Heart right ventricle (tissue), 16 donors: Measurements from ENCODE around the gene SLC25A21. TPM values are rescaled to one million over a fixed set of nuclear protein-coding genes. Genes with fewer than 3 reads are reported as not detected.
A peak's percentile ranks its signal among the peaks of the same experiment; 100 is the strongest.
"Not testable (repeated sequence)": the region's sequence is repeated elsewhere in the genome, so short reads cannot be mapped to it uniquely, and the experiment has no call there.

Source experiments
- ATAC-seq, 8 donors: fragments of 200-7000 bp; cut with Tn5 transposase; one replicate each; pipeline ENCODE4 v1.9.1; 2020; ENCODE audit warnings: mild to moderate bottlenecking in 8 of 8, moderate library complexity in 8 of 8, moderate number of reproducible peaks in 1 of 8
- DNase-seq, 2 donors: peaks; one replicate each; pipeline ENCODE4 v3.0.0-alpha.2; 2020
- H3K27ac ChIP-seq, 10 donors: fragments of 200-600 bp; sonication (generic) in 2 of 10; one replicate each; pipeline versions ENCODE4 v1.5.0 to v1.8.0; 2020 to 2022; ENCODE audit warnings: mild to moderate bottlenecking in 3 of 10
- H3K27me3 ChIP-seq, 7 donors: fragments of 200-600 bp; one replicate each; pipeline ENCODE4 v1.8.0; 2021 to 2022; ENCODE audit warnings: mild to moderate bottlenecking in 2 of 7
- H3K36me3 ChIP-seq, 9 donors: fragments of 200-600 bp; sonication (generic) in 1 of 9; one replicate each; pipeline versions ENCODE4 v1.5.0 to v1.8.0; 2020 to 2022; ENCODE audit warnings: mild to moderate bottlenecking in 2 of 9
- H3K4me1 ChIP-seq, 9 donors: fragments of 200-600 bp; sonication (generic) in 1 of 9; one replicate each; pipeline versions ENCODE4 v1.5.0 to v1.8.0; 2020 to 2022; ENCODE audit warnings: mild to moderate bottlenecking in 4 of 9
- H3K4me3 ChIP-seq, 10 donors: fragments of 200-600 bp; sonication (generic) in 2 of 10; one replicate each; pipeline versions ENCODE4 v1.5.0 to v1.8.0; 2020 to 2022; ENCODE audit warnings: mild to moderate bottlenecking in 7 of 10, moderate library complexity in 2 of 10
- H3K9me3 ChIP-seq, 11 donors: fragments of 200-600 bp in 10 of 11; sonication (generic) in 2 of 11; one replicate each; pipeline versions ENCODE4 v1.5.0 to v1.8.0; 2013 to 2022; ENCODE audit warnings: mild to moderate bottlenecking in 2 of 11, control low read depth in 1 of 11, moderate library complexity in 1 of 11
- CTCF ChIP-seq, 9 donors: fragments of 200-600 bp; sonication (generic) in 2 of 9; IDR thresholded peaks; one replicate each; pipeline versions ENCODE4 v1.5.0 to v1.8.0; 2021 to 2022; ENCODE audit warnings: antibody characterized with exemption in 9 of 9, mild to moderate bottlenecking in 5 of 9, moderate library complexity in 1 of 9
- WGBS, 2 donors: extraction: QIAGEN DNeasy Blood & Tissue Kit; methylation state at CpG; one replicate each; pipeline ENCODE4 v1.1.7; 2013; ENCODE audit warnings: inconsistent platforms in 1 of 2; 5-methylcytosine and 5-hydroxymethylcytosine counted together
- intact Hi-C, 10 donors: fragments of 100-400 bp; cut with DNase I; formaldehyde crosslinking; loops; one replicate each; pipeline versions ENCODE4 v1.11.1 to v1.14.2; 2022
- polyA plus RNA-seq, 2 donors: library from polyadenylated mRNA; stranded (reverse); fragments of 200-250 nt; gene quantifications; one replicate each; pipeline ENCODE4 v1.2.3, GENCODE V29; 2013
- total RNA-seq, 10 donors: library from RNA; stranded (reverse); fragmentation: NEBNext Ultra II Directional in 3 of 10; extraction: Animal tissue kit (Norgen Biotek cat#: 25700) in 3 of 10; gene quantifications; one replicate each; pipeline versions ENCODE4 v1.2.1 to v1.2.4, GENCODE V29; 2021 to 2023
- donor health status: Arrhythmogenic right ventricular cardiomyopathy.
- donor health status: ischemic (EF 13 %, LVEDD 7.1; RV severe dilation, severe dysfunction).
- donor health status: healthy with polysubstance abuse.
- donor health status: DM: no; HTN: yes; CAD: no.
- donor health status: DM: no; HTN: no; CAD: no.
- donor health status: ischemic (EF 25% LVEDD 6.9; RV normal size, moderate dysfunction).
- donor health status: ischemic (EF 25% LVEDD 5.7; RV mildly dilated, moderate dysfunction).
- donor health status: healthy.
- donor health status: DM: yes; HTN: yes; CAD: no.
- donor health status: Ischemic cardiomyopathy.
- donor health status: ischemic (EF 35%, LVEDD 5.7; RV mildly dilated, moderate dysfunction).
- donor health status: nonischemic (EF 11% LVEDD 7.7; RV severe dilation, severe dysfunction).
- donor health status: DM: yes; HTN: yes; CAD: no.
- donor health status: PGD.
- donor health status: ischemic (EF 29% LVEDD 5.4; RV normal size, mild dysfunction).
- donor health status: nonischemic (EF 23%, LVEDD 6.1; RV moderate dilation, normal function).

The SLC25A21 gene
- total and polyA plus RNA-seq, 12 donors, result 0.08 to 1.3 (median 0.34) TPM

- Histone ChIP-seq H3K27ac (no peak overlapping the region), H3K4me3 (no peak overlapping the region), H3K9me3 (no peaks in the 10 kb centered on the region), H3K36me3 (no peaks in the 10 kb centered on the region), H3K27me3 (no peaks in the 10 kb centered on the region), H3K4me1 (no peaks in the 10 kb centered on the region)
- no peak for TF ChIP-seq CTCF (IDR thresholded peaks at IDR 0.05)
- ATAC-seq (no peak), DNase-seq (no peak)
- WGBS, 2 donors, result 68 to 75% methylated on average over 3 of the region's 3 CpGs
- intact Hi-C loops, result no loop called here
These were observed 309.1 kb downstream of the SLC25A21 start for GRCh38 chr14:36863271-36863670.

GRCh38 chr14:36862237-36862636 is 310.2 kb downstream of the SLC25A21 start:
- H3K27me3 ChIP-seq, intact Hi-C loops: not testable (repeated sequence)

DNA sequence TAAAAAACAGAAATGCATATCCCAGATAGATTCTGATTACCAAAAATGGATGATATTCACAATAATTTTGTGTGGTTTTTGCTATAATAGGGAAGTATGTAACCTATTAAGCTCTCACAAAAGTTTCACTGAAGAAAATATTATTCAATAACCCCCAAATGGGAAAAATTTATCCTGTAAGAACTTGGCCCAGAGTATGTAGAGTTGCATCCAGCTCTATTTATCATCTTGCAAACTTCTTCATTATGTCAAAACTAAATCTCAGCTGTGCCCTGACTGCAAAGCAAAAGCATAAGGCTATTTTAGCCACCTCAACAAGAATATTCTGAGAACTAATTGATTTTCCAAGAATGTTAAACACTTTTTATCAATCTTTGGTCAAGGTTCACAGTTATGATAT is 311.6 kb downstream of the SLC25A21 start:
- Histone ChIP-seq H3K4me3 (no peak overlapping the region), H3K4me1 (no peaks in the 10 kb centered on the region), H3K36me3 (no peaks in the 10 kb centered on the region), H3K27ac (no peak overlapping the region), H3K27me3 (peaks cover 0 to 3% (median 0%) of the 10 kb centered on the region in 7 donors), H3K9me3 (no peaks in the 10 kb centered on the region)
- no peak for TF ChIP-seq CTCF (IDR thresholded peaks at IDR 0.05)
- no peak for DNase-seq
- no peak for ATAC-seq
- intact Hi-C loops, result no loop called here

More at GRCh38 chr14:36862237-36862636, 310.2 kb downstream of the SLC25A21 start:
- not testable (repeated sequence) for H3K9me3 ChIP-seq, DNase-seq, H3K4me3 ChIP-seq, H3K4me1 ChIP-seq, H3K36me3 ChIP-seq, ATAC-seq, H3K27ac ChIP-seq

- Histone ChIP-seq H3K36me3 (no peaks in the 10 kb centered on the region), H3K4me3 (no peak overlapping the region), H3K9me3 (no peaks in the 10 kb centered on the region), H3K27ac (no peak overlapping the region), H3K27me3 (peaks cover 0 to 5% (median 0%) of the 10 kb centered on the region in 7 donors), H3K4me1 (no peaks in the 10 kb centered on the region)
- TF ChIP-seq CTCF (IDR thresholded peaks at IDR 0.05), result no peak
- no peak for ATAC-seq
- 86 to 89% methylated on average over 3 of the region's 3 CpGs for WGBS, 2 donors
- DNase-seq, result no peak
- intact Hi-C loops, result no loop called here
These were observed 313.3 kb downstream of the SLC25A21 start for GRCh38 chr14:36859119-36859518.

GRCh38 chr14:36857842-36858445 is 314.5 kb downstream of the SLC25A21 start:
- WGBS, 2 donors, result 74 to 76% methylated on average over 5 of the region's 5 CpGs
- H3K4me1 ChIP-seq, result no peaks in the 10 kb centered on the region
- H3K9me3 ChIP-seq, result no peaks in the 10 kb centered on the region
- ATAC-seq (peak in 1 of 8 donors; percentile 68), DNase-seq (no peak)
- TF ChIP-seq CTCF (IDR thresholded peaks at IDR 0.05), result no peak
- H3K27ac ChIP-seq, result no peak overlapping the region
- H3K36me3 ChIP-seq, result no peaks in the 10 kb centered on the region
- intact Hi-C loops, result no loop called here
- H3K4me3 ChIP-seq, result no peak overlapping the region
- peaks cover 0 to 5% (median 0%) of the 10 kb centered on the region in 7 donors for H3K27me3 ChIP-seq
